HG03135 (cell line): ENCODE data around the gene BPHL.
"Not testable (repeated sequence)": the region's sequence is repeated elsewhere in the genome, so short reads cannot be mapped to it uniquely, and the experiment has no call there.

Experiments
- ATAC-seq: cut with Tn5 transposase; IDR thresholded peaks from one replicate; pipeline ENCODE4 v1.9.1; 2021; ENCODE audit warnings: mild to moderate bottlenecking, moderate library complexity; ENCODE audit not compliant: unreplicated experiment

Gene BPHL

DNA sequence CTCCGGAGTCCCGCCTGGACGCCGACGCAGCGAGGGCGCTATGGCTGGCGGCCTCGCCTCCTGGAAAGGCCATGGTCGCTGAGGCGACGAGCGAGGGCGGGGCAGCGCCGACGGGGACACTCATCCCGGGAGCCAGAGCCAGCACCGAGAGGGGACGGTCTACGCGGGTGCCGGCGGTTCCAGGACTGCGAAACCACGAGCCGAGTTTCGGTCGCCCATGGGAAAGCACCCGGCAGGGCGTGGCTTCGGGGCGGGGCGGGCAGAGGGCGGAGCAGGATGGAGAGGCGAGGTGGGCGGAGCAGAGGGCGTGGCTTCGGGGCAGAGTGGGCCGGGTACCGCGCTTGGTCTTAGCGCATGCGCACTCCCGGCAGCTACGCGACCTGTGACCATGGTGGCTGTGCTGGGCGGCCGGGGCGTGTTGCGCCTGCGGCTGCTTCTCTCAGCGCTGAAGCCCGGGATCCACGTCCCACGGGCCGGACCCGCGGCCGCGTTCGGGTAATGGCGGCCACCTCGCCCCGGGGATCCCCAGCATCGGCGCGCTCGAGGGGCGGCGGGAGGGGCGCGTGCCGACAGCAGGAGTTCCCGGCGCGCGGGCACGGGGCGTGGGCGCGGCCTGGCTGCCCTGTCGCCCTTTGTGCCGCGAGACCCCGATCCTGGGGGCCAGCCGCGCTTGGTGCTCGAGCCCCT is at the start of gene BPHL:
Gene BPHL, plus strand, starts transcription at position 359 of the 687 bp plus-strand sequence. Its CDS starts 30 bp downstream, at position 389.
- ATAC-seq = peak; percentile 91

DNA sequence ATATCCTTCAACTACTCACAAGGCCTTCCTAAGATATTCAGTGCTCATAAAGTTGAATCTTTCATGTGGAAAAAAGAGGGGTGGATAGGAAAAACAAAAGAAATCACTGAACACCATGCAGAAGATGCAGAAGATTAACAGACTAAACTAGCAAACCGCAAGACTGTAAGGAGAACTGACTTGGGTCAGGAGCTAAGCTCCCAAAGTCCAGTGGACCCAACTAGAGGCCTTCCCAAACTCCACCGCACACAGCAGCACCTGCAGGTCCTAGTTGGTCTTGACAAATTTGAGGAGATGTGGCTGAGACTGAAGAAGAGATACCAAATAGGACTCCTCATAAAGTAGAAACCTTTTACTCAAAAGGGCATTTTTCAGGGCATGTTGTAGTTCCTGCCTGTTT is 46.9 kb upstream of the BPHL start:
- ATAC-seq = no peak

DNA sequence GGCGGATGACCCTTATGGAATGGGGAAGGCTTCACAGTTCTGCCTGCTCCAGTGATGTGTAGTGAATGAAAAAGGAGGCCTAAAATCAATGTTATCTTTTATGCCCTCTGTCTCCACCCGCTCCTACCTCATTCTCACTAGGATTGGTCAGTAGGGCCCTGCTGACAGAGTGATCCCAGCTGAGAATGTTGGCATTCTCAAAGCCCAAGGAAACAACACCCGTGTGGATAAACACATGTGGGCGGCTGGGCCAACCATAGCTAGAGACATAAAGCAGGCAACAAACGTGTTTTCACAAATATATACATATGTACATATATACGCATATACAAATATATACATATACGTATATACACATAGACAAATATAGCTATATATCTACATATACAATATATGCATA is 45.7 kb upstream of the BPHL start:
- ATAC-seq = no peak

DNA sequence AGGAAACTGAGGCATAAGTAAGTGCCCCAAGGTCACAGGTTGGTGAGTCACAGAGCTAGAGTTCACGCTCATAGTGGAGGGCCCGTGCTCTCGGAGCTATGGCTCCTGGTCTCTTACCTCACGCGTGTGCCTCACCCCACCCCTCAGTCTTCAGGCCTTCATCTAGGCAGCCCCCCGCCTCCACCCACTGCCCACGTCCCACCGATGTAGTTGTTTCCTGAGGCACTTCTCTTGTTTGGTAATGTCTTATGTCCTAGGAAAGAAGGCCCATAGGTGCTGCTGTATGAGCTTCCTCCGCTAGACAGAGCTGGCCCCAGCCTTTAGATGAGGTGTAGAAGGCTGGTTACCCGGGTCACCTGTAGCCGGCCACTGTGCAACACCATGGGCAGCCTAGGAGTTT is 45.1 kb upstream of the BPHL start:
- ATAC-seq = no peak

DNA sequence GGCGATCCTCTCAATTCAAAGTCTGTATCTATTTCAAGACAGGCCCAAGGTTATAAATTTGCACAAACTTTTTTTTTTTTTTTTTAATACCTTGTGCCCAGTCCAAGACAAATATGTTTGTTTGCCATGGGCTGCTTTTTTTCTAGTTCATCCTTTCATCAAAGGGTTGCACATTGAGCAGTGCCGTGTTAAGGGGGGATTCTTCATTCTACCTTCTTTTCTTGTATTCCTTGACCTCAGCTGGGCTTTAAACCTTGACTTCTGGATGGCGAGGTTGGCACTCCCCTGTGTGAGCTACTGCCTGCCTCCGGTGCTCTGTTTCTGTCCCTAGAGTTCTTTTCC is 42.8 kb upstream of the BPHL start:
- ATAC-seq = no peak

GRCh38 chr6:3076320-3076719 is 42.2 kb upstream of the BPHL start:
- ATAC-seq = no peak

DNA sequence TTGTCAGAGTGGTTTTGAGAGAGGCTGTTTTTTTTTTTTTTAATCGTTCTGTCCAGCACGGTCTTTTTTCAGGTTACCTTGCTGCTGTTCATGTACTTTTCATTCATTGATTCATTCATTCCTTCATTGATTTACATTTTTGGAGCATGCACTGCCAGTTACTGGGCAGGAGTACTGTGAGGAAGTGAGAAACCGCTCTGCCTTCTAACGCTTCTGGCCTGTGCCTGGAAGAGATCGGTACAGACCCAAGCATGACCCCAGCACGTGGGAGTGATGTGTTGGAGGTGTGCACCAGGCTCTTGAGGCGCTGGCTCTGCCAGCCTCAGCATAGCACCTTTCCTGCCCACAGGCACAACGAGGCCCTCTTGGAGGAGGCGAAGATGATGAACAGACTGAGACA is 41.1 kb upstream of the BPHL start:
- ATAC-seq = no peak

- ATAC-seq = not testable (repeated sequence)
Measured at GRCh38 chr6:3078952-3079351, 39.6 kb upstream of the BPHL start.

DNA sequence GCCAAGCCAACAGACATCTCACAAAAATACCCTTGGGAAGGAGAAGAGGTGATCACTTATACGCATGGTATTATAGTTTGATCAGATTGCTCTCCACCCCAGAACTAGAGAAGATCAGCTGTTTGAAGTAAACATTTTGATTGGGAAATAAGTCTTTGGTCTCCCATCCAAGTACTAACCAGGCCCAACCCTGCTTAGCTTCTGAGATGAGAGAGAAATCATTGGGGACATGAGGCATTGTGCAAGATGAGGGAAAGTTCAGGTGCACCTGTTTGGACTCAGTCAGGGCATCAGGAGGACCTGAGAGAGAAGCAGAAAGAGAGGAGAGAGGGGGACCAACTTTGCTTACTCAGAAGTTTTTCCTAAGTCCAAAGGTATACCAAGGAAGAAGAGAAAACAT is 38.8 kb upstream of the BPHL start:
- no peak for ATAC-seq

DNA sequence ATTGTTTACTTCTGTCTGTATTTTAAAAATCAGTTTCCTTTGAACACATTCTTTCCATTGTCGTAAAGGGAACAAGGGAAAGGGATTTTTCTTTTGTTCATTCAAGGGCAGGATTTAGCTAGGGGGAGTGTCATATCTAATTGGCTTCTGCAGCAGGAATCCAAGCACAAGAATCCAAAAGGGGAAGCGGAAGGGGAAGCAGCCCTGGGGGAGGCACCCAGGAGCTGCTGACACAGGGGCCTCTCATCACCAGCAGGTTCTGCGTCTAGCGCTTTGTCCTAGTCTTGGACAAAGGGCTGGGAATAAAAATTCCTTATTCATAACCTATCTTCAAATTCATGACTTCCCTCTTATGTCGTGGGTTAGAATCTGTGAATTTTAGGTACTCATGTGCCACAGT is 36.6 kb upstream of the BPHL start:
- no peak for ATAC-seq

DNA sequence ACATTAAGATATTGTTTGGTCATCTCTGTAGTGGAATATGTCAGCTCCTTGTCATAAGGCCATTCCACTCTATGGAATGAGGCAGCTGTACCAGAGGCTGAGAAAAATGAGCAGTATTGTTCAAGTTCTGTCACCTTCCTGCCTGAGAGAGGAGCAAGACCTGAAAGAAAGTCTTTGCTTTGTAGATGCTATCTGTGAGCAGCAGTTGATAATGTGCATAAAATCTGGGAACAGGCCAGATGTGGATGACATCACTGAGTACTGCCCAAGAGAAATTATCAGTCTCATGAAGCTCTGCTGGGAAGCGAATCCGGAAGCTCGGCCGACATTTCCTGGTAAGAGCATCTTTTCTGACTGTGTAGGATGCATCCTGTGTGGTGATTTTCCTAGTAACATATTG is 33.4 kb upstream of the BPHL start:
- no peak for ATAC-seq

DNA sequence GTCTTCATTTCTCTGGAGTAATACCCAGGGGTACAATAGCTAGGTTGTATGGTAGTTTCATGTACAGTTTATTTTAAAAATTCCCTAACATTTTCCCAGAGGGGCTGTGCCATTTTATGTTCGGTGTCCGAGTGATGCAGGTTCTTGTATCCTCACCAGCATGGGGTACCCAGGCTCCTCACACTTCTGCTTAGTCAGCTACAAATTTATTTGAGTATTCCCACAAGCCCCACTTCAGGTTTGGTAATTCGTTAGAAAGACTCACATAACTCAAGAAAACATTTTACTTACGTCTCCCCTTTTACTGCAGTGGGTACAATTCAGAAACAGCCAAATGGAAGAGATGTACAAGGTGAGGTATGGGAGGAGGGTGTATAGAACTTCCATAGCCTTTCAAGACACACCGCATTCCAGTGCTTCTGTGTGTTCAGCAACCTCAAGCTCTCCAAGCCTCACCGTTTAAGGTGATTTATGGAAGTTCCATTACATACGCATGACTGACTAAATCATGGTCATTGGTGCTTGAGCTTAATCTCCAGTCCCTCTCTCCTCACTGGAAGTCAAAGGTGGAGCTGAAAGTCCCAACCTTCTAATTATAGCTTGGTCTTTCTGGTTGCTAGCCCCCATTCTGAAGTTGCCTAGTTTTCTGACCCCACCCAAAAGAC is 32.1 kb upstream of the BPHL start:
- ATAC-seq = no peak

GRCh38 chr6:3088446-3088845 is 30.1 kb upstream of the BPHL start:
- no peak for ATAC-seq

GRCh38 chr6:3088968-3089367 is 29.5 kb upstream of the BPHL start:
- no peak for ATAC-seq

- no peak for ATAC-seq
Measured at GRCh38 chr6:3090013-3090412, 28.5 kb upstream of the BPHL start.

GRCh38 chr6:3094815-3095214 is 23.7 kb upstream of the BPHL start:
- no peak for ATAC-seq

GRCh38 chr6:3102875-3103274 is 15.6 kb upstream of the BPHL start:
- no peak for ATAC-seq

GRCh38 chr6:3108746-3109414 is 9.6 kb upstream of the BPHL start:
- ATAC-seq = no peak

GRCh38 chr6:3109761-3110160 is 8.8 kb upstream of the BPHL start:
- ATAC-seq = no peak

GRCh38 chr6:3114377-3114776 is 4.1 kb upstream of the BPHL start:
- no peak for ATAC-seq

- no peak for ATAC-seq
Measured at GRCh38 chr6:3117912-3118352, 579 bp upstream of the BPHL start.

DNA sequence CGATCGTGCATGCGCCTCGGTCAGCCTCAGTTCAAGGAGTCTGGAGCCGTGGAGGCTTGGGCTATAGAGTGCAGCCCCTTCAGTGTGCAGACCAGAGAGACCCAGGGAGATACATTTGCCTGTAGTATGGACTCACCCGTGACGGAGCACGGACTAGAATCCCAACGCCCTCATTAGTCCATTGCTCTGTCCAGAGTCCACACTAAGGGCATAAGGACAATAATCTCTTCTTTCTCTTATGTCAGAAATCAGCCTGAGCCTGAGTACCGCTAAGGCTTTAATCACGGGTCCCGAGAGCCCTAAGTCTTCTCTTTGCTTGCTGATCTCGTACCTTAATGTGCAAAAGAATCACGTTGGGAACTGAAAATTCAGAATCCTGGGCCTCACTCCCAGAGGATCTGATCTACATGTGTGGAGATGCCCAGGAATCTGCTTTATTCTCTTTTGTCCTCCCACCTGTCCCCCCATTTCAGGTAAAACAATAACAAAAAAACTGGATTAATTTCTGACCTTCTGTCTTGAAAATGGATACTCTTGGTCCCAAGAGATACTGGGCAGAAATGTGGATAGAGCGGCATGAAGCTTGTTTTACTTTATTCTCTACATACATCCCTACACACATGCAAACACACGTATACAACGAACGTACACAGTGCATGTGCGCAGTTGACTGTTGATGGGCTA is 671 bp downstream of the BPHL start:
- ATAC-seq = peak; percentile 30
